ENCODE data around the gene GOLGA6L10. TPM values are rescaled to one million over a fixed set of nuclear protein-coding genes. Genes with fewer than 3 reads are reported as not detected.
"Not testable (repeated sequence)": the region's sequence is repeated elsewhere in the genome, so short reads cannot be mapped to it uniquely, and the experiment has no call there.

Gene GOLGA6L10
- polyA plus RNA-seq, 5 donors, result 4.7 to 9.6 (median 7.5) TPM

DNA sequence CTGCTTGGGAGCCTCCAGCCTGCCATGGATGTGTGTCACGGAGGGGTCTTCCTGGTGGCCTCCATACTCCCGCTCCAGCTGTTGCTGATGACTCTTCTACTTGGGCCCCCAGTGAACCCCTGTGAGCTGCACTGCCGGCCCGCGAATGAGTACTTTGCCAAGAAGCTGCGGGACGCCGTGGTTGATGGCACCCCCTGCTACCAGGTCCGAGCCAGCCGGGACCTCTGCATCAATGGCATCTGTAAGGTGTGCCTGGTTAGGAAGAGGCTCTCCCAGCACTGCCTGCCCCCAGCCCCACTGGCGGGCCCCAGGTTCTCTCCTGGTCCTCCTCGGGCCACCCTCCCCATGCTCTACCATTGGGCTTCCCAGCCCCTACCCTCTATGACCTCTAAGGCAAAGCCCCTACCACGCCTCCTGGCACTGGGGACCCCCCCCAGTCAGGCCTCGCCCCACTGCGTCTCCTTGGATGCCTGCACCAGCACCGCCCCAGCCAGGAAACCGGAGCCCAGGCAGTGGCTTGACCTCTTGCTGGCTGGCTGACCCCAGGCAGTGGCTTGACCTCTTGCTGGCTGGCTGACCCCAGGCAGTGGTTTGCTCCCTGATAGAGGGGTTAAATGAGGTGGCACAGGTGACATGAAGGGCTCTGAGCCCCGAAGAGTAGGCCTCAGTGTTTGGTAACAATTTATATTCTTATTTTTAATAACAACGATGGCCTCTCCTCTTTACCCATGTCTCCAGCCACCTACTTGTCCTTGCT is 29.6 kb downstream of the GOLGA6L10 start:
- DNase-seq, result not testable (repeated sequence)

DNA sequence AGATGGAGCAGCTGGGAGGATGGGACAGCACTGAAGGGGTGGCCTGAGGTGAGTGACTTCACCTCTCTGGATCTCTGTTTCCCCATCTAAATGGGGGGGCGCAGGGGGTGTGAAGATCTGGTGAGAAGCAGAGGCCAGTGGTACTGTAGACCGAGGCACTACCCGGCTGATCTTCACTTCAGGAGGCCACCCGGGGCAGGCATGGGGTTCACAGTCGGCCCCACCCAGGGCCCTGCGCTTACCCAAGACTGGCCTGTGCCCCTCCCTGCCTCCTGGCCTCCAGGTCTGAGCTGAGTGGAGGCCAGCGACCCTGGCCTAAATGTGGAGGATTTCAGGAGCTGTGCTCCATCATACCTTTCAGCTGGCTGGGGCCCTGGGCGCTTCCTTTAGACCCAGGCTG is 31.0 kb downstream of the GOLGA6L10 start:
- DNase-seq, result not testable (repeated sequence)

DNA sequence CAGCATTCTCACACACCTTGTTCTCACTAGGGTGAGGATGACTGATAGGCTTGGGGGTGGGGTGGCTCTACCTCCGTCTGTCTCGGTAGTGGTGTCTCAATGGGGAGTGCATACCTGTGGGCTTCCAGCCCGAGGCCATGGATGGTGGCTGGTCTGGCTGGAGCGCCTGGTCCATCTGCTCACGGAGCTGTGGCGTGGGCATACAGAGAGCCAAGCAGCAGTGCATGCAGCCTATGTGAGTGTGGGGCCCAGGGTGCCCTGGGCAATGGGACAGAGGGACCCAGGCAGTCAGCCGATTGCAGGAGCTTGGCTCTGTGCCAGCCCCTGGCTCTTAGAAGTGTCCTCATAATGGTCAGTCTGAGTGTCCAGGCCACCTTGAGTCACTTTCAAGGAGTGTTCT is 31.8 kb downstream of the GOLGA6L10 start:
- not testable (repeated sequence) for DNase-seq

DNA sequence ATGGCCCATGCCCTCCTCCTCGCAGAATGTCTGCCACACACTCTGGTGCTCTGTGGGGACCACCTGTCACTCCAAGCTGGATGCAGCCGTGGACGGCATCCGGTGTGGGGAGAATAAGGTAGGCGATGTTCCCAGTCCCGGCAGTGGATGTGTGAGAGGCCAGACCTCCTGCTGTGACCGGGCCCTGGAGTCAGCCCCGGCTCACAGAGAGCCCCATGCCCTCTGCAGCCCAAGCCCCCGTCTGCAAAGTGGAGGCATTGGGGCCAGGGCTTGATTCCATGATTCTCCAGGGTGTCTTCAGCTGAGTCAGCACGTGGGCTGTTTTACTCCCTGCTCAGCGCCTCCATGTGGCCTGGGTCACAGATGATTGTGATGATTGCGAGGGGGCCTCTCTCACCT is 32.2 kb downstream of the GOLGA6L10 start:
- no peak for DNase-seq

DNA sequence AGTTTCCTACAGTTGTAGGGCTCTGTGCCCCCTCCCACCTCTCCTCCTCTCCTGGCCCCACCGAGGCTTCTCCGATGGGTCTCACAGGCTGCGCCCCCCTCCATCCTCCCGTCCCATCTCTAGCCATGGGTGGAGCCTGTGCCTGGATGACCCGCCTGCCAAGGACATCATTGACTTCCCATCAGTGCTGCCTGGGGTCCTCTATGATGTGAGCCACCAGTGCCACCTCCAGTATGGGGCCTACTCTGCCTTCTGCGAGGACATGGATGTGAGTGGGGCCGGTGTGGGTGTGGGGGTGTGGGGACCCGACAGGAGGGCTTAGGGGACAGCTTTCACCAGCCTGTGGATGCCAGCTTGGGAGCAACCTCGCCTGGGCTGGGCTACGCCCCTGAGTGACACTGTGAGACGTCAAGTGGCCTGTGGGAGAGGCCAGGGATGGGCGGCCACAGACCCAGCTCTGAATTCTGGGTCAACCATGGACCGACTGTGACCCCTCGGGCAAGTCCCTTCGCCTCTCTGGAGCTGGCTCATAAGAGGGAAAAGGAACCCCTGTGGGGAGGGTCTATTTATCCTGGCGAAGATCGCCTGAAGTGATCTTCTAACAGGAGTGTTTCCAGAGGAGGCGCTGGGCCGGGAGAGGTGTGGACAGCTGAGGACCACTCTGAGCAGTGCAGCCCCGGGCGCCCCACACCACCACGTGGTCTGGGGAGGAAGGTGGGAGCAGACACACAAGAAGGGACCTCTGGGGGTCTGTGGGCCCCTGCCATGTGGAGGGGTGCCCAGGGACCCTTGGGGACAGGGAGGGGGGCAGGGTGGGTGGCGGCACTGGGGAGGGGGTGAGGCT is 32.8 kb downstream of the GOLGA6L10 start:
- DNase-seq, result not testable (repeated sequence)

DNA sequence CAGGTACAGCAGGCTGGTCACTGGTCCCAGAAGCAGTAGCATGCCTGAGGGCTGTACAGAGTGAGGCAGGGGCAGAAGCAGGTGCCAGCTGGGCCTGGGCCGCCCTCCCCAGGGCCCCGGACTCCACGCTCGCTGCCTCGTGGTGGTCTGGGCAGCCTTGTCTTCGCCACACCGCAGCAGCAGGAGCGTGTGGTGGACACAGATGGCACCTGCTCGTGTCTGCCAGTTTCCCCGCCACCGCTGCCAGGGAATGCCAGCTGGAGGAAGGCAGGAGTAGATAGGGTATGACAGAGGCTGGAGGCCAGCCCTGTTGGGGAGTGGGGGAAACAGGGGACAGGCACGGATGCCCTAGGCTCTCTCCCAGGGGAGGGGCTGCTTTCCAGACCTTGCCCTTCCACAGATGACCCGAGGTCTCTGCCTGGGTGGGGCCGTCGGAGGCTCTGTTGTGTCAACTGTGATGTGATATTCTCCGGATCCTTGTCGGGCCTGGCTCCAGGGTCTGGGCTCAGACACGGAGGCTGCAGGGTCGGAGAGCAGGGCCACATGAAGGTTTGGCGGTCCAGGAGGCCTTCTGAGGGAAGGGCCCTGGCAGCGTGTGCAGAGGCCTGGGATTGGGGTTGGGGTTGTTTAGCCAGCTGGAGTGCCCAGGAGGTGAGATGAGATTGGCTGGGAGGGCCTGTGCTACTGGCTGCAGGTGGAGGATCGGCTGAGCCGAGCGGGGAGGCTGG is 33.6 kb downstream of the GOLGA6L10 start:
- DNase-seq, result no peak

DNA sequence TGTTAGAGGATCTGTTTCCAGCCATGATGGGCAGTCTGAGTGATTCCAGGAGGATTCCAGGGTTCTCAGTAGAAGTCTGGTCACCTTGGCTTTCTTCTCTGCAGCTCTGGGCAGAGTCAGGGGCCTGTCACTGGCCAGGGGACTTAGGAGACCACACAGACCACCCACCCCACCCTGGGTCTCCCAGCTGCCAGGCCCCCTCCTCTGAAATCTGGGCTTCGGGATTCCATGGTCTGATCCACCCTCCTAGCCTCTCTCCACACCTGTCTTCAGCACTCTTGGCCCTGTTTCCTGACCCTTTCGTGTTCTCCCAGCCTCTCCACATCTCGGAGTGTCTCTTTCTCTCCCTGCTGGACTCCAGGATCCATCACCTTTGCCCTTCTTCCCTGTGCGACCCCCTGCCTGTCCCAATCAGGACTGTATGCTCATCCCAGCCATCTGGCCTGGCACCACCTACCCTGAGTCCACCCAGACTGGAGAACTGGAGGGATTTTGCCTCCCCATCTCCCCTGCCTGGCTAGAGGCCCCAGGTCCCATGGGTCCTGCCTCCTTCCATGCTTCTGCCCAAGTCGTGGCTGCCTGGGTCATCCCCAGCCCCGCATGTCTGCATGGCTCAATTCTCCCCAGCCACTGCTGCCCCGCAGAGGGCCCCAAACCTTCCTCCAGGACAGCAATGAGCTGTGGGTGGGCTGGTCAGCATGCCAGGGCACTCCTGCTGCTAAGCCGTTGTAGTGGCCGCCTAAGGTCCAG is 34.3 kb downstream of the GOLGA6L10 start:
- DNase-seq, result no peak

DNA sequence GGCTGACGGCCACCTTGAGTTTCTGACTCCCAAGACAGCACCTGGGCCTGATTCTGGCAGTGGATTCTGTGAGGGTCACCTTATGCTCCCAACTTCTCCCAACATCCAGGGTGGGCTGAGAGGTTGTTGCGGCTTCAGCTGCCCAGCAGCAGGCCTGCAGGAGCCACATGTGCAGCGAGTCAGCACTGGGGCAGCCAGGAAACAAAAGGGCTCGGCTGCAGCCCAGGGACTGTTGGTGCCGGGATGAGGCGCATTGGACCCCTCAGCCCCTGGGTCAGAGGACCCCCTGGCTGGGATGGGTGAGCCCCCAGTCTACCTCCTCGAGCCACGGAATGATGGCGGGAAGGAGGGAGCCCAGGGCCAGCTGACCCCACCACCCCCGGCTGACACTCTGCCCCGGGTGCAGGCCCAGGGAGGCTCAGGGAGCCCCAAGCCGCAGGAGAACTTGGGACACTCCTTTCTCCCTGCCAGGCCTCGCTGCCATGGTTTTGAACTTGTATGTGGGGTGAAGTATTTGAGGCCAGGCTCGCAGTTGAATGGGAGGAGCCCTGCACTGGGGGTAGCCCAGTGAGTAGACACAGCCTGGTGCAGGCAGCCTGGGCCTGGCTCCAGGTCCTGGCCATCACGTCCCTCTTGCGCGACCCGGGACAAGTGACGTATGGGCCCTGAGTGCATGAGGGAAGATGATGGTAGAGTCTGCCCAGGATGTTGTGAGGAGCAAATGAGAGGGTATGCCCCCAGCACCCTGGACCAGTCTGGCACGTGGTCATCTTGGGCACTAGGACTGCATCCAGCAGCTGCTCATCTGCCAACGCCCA is 35.1 kb downstream of the GOLGA6L10 start:
- not testable (repeated sequence) for DNase-seq

DNA sequence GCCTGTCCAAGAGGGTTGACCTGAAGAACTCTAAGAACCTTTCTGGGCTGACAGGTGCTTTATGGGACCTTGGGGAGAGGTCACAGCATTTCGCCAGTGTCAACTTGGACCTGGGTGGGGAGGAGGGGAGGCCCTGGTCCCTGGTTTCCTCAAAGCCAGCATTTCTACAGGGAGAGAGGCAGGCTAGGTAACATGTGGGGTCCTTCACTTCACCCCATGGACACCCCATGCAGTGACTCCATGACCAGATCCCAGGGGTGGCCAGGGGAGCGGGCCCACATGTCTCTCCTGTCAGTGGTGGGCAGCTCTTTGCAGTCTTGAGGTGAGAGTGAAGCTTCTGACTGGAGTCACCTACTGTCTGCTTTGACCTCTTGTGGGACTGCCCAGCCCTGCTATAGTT is 35.8 kb downstream of the GOLGA6L10 start:
- DNase-seq, result no peak

DNA sequence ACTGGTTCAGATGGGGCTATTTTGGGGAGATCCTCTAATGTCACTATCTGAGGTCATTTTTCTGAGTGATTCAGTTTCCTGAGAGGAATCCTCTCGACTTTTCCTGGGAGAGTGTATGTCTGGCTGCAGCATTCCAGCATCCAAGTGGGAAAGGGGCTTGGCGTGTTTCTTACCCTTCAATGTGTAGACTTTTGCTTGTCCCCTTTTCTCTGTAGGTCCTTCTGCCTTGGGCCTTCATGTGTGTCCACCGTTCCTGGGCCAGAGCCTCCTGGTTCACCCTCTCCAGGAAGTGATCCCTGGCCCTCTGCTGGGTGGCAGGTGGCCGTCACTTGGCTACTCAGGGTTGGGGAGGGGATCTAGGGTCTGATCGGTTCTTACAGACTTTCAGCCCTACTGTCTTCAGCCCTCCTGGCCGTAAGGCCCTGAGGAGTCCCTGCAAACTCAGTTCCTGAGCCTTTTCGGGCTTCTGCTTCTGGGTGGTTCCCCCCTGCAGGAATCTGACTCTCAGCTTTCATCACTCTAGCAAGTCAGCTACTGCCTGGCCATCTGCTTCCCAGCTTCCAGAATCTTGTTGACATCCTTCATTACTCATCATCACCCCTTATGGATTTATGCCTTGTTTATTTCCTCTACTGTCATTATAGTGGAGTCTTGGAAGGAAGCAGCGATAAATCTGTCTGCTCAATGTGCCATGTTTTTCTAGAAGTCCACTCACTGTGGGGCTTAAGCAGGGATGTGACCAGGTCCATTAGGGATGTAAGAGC is 36.5 kb downstream of the GOLGA6L10 start:
- no peak for DNase-seq

DNA sequence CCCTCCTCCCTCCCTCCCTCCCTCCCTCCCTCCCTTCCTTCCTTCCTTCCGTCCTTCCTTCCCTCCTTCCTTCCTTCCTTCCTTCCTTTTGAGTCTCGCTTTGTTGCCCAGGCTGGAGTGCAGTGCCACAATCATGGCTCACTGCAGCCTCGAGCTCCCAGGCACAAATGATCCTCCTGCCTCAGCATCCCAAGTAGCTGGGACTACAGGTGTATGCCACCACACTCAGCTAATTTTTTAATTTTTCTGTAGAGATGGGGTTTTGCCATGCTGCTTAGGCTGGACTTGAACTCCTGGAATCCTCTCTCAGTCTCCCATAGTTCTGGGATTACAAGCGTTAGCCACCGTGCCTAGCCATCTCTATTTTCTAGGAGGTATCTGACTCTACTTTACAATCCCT is 38.0 kb downstream of the GOLGA6L10 start:
- not testable (repeated sequence) for DNase-seq

DNA sequence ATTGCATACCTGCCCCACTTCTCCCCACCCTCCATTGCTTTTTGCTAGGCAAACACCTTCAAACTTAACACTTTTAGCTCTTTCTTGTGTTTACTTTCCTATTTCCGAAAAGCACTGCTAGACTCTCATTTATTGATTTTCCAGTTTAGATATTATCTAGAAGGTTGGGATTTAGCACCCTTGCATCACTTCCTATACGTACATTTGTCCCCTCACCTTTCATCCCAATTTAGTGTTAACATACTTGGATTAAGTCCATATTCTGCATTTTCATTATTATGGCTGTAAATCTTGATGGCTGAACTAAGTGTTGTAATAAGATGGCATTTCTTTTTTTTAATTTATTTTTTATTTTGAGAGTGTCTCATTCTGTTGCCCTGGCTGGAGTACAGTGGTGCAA is 39.5 kb downstream of the GOLGA6L10 start:
- no peak for DNase-seq

DNA sequence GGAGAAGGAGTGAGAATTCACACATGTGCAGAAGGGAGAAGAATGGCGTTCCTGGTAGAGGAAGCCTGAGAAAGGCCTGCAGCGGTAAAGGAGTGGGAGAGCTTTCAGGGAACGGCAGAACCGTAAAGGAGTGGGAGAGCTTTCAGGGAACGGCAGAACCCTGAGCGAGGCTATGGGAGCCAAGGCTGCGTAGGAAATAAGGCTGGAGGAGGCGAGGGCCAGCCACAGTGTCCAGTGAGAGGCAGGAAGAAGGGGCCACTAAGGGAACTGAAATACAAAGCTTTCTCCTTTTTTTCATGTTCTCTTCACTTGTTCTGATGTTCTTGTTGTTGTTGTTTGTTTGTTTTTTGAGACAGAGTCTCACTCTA is 41.6 kb downstream of the GOLGA6L10 start:
- no peak for DNase-seq

DNA sequence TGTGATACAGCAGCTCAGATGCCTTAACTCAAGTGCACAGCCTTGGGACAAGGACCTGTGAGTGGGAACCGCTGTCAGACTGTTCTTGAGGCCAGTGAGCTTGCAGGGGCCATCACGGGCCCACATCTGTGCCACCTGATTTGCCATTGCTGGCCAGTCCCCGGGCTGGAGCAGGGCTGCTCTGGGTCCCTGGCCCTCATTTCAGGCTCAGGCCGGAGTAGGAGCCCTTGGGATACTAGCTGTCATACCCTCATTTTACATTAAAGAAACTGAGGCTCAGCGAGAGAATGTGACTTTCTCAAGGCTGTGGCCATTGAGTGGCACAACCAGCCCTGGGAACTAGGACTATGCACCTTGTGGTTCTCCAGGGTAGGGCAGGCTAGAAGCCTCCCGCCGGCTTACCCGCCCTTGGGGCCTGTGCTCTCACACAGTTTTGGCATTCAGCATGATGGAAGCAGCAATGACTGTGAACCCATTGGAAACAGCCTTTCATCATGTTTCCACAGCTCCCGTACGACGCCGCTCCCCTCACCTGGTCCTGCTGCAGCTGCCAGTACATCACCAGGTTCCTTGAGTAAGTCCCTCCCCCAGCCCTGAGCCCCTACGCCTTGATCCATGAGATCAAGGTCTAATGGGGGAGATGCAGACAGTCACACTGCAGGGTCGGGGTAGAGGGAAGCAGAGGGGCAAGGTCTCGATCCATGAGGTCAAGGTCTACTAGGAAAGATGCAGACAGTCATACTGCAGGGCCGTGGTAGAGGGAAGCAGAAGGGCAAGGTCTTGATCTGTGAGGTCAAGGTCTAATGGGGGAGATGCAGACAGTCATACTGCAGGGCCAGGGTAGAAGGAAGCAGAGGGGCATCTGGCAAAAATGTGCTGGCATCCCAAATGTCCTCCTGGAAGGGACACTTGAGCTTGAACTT is 42.2 kb downstream of the GOLGA6L10 start:
- no peak for DNase-seq

DNA sequence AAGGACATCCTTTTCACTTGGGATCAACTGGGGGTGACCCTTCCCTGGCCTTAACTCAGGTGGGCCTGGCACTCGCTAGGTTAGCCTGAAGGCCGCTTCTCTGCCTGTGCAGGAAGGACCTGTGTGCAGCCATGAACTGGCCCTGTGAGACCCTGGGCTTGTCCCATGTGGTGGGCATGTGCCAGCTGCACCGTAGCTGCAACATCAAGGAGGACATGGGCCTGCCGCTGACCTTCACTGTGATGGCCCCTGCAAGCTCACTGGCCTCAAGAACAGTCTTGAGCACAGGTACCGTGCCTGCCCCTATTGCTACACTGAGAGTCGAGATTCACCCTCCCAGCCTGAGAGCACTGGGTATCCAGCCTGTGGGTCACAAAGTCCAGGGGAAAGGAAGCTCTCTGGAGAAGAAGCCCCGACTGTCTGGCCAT is 43.6 kb downstream of the GOLGA6L10 start:
- no peak for DNase-seq

DNA sequence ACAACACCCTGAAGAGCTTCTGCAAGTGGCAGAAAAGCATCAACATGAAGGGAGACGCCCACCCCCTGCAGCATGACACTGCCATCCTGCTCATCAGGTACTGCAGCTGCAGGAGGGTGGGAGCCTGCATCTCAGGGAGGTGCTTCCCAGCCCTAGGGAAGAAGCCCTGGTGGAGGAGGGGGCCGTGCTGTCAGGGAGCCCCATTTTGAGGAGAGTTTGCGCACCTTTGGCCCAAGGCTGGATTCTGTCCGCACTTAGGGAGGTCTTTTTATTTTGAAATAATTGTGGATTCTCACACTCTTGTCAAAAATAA is 44.5 kb downstream of the GOLGA6L10 start:
- no peak for DNase-seq

DNA sequence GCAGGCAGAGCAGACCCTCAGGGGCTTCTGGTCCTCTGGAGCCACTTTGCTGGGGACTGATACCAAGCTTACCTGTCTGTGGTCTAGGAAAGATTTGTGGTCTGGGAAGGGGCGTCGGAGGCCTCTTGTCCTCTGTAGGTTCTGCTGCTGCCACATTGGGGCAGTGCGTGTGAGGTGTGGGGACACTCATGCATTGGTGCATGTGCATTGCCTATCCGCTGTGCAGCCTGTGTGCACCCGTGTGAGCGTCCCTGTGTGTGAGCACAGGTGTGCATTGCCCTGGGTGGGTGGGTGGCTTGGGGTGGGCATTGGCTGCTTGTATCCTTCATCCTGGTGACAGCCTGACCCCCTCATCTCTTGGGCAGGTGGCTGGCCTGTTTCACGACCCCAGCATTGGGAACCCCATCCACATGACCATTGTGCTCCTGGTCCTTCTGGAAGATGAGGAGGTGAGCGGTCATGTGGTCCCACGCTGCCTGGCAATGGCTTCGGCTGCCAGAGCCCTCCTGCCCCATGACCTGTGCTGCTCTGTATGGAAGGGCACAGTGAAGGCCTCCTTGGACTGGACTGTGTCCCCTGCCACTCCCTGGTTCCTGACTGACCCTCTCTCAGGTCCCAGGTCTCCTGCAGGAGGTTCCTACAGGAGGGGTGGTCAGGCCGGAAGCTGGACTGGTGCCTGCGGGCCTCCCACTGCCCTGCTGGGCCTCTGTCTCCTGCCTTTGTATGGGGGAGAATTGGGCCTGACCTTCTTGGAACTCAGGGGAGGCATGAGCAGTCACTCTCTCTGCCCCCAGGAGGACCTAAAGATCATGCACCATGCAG is 45.1 kb downstream of the GOLGA6L10 start:
- no peak for DNase-seq
